GM18517 (cell line): ENCODE results near the gene BCAP29.

Experiments used
- ATAC-seq: cut with Tn5 transposase; IDR thresholded peaks from one replicate; pipeline ENCODE4 v1.9.1; 2021; ENCODE audit warnings: mild to moderate bottlenecking, moderate library complexity; ENCODE audit not compliant: unreplicated experiment

BCAP29 gene

DNA sequence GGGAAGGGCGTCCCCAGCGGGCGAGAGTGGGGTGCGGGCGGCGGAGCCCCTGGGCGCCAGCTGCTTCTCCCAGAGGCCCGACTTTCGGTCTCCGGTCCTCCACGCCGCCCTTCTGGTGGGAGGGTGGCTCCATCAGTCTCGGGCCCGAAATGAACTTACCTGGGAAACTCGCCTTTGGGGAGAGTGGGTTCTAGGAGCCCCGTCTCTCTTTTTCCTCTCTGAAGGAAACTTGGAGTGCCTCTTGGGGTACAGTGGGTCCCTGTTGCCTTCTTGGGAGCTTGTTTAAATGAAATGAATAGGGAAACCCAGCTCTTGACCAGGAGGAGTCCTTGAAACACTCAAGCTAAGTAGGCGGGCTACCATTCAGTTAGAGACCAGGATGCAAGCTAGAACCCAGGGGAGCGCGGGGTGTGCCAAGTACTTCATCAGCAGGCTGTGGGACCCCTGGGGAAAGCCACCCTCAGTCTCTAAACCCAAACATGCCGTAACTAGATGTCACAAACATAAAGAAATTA lies 81.9 kb downstream of the BCAP29 start:
- ATAC-seq: no peak

DNA sequence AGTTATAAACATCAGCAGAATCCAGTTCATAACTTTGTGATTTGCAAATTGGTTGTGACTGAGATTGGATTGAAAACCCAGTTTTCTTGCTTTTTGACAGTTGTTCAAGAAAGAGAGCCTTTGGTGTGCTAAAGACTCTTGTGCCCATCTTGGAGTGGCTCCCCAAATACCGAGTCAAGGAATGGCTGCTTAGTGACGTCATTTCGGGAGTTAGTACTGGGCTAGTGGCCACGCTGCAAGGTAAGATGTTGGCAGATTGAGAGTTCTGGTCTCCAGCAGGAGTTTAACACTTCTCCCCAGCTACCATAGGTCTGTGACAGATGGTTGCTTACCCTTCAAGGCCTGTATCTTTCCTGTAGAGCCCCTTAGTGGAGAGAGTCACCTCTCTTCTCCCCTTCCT lies 83.2 kb downstream of the BCAP29 start:
- ATAC-seq: no peak

DNA sequence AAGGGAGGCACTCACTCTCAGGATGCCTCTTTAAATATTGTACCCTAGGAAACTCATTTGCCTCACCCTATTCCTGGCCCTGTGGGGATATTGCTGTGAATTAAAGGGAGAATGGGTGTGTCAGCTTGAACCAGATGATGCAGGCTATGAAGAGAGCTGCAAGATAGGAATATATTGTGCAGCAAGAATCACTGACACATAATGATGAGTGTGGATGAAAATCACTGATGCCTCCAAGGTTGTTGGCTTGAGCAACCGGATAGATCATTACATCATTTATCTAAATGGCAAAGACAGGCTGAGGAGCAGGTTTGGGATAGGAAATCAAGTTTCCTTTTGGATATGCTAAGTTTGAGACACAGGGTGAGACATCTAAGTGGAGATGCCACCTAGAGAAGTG lies 86.7 kb downstream of the BCAP29 start:
- ATAC-seq: no peak

DNA sequence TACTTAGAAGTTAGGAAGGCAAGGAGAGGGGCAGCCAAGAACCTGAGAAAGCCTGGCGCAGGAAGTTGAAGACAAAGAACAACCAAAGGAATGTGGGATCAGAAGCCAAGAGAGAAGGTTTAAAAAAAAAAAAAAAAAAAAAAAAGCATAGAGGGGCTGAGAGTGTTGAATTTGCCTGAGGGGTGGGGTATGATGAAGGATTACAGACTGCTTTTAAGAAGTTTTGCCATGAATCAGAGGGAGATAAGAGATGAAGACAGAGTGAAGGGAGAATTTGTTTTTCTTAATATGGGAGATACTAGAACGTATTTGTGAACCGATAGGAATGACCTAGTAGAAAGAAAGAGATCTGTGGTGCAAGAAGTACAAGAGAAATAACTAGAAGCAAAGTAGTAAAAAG lies 87.3 kb downstream of the BCAP29 start:
- no peak for ATAC-seq

GRCh38 chr7:107668296-107668695 lies 88.2 kb downstream of the BCAP29 start:
- ATAC-seq: no peak
